Prostate gland (tissue), 2 donors: Measurements from ENCODE around the gene FNDC10. TPM values are rescaled to one million over a fixed set of nuclear protein-coding genes. Genes with fewer than 3 reads are reported as not detected.

Source experiments
- DNase-seq: peaks from one replicate; pipeline ENCODE4 v3.0.0-alpha.2; 2019; ENCODE audit warnings: low spot score
- H3K27ac ChIP-seq, 2 donors: fragments of 200-600 bp; sonication (generic); 2 replicates each; pipeline ENCODE4 v1.5.1; 2017 to 2019
- H3K27me3 ChIP-seq: fragments of 200-600 bp; sonication (generic); replicated peaks from 2 replicates; pipeline ENCODE4 v1.5.1; 2019; ENCODE audit not compliant: insufficient read depth
- H3K36me3 ChIP-seq, 2 donors: fragments of 200-600 bp; sonication (generic); 1 replicate in 1 of 2; 2 replicates in 1 of 2; pipeline versions ENCODE4 v1.5.1 to v1.8.1; 2017 to 2019
- H3K4me1 ChIP-seq: fragments of 200-600 bp; sonication (generic); replicated peaks from 2 replicates; pipeline ENCODE4 v1.5.1; 2019
- H3K4me3 ChIP-seq, 2 donors: fragments of 200-600 bp; sonication (generic); 2 replicates each; pipeline ENCODE4 v1.5.1; 2017 to 2019
- H3K9me3 ChIP-seq: fragments of 200-600 bp; sonication (generic); 2 replicates; pipeline ENCODE4 v1.5.1; 2017
- CTCF ChIP-seq, 4 experiments: fragments of 200-600 bp in 2 of 4; fragments of 450-650 bp in 2 of 4; sonication (generic) in 2 of 4; IDR thresholded peaks; 1 replicate in 3 of 4; 2 replicates in 1 of 4; pipeline ENCODE4 v1.5.1; 2016 to 2019; ENCODE audit warnings: antibody characterized with exemption in 4 of 4, mild to moderate bottlenecking in 2 of 4, moderate library complexity in 2 of 4
- POLR2A ChIP-seq: fragments of 450-650 bp; IDR thresholded peaks from one replicate; pipeline ENCODE4 v1.6.1; 2016; ENCODE audit warnings: antibody characterized with exemption, mild to moderate bottlenecking
- POLR2AphosphoS5 ChIP-seq: sonication (generic); formaldehyde crosslinking; IDR thresholded peaks from one replicate; pipeline ENCODE4 v1.6.1; 2017; ENCODE audit warnings: antibody characterized with exemption
- WGBS: methylation state at CpG from one replicate; pipeline ENCODE4 v1.1.5; 2018; 5-methylcytosine and 5-hydroxymethylcytosine counted together
- intact Hi-C: fragments of 100-400 bp; cut with DNase I; formaldehyde crosslinking; loops from one replicate; pipeline ENCODE4 v1.14.2; 2022
- total RNA-seq, 2 donors: library from RNA; depleted of rRNA; stranded (reverse); fragments of >200 nt; gene quantifications; one replicate each; pipeline ENCODE4 v1.1.0, GENCODE V29; 2016

Gene FNDC10
- total RNA-seq, 2 donors from 2014 or later = 3.5 to 33.3 TPM

DNA sequence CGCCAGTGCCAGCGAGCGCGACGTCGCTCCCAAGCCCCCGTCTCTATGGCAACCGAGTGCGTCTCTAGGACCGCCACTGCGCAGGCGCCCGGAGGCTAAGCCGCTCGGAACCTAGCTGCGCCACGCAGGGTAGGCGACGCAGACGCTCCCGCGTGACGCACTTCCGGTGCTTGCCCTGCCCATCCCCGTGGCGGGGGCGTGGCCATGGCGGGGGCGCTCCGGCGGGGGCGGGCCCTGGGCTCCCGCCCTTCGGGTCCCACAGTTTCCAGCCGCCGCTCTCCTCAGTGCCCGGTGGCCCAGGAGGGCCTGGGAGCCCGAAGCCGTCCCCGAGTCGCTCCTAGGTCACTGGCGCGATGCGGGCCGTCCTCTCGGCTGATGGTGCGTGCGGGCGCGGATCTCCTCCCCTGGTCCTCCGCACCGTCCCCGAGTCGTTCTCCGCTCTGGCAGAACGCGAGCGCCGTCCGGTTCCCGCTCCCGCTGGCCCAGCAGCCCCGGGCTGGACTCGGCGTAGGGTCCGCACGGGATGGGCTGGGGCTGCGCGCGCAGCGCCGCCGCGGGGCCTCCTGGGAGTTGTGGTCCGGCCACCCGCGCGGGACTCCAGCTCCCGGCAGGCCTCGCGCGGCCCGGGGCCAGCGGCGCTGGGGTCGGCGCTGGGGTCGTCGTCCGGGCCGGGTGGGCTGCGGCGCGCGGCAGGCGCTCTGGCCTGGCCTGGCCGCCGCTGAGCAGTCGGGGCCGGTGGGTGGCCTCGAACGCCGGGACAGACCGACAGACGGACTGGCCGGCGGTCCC lies 15.5 kb upstream of the FNDC10 start, which contains the start of gene MIB2:
MIB2 (plus strand) TSS at position 245 of the 789 bp plus-strand sequence. CDS start 7,953 bp downstream, outside the sequence.
- Histone ChIP-seq H3K36me3 (no peaks in the 10 kb centered on the region), H3K4me3 (peak within 1 kb of the TSS; percentile 100), H3K9me3 (no peaks in the 10 kb centered on the region), H3K27ac (peak within 1 kb of the TSS; percentile 100), H3K4me1 (peaks cover 26% of the 10 kb centered on the region), H3K27me3 (no peaks in the 10 kb centered on the region)
- under 1% methylated on average over 58 of the region's 107 CpGs for WGBS
- intact Hi-C loops = loop anchor here (2.0 kb wide), 1 partner anchor 41 kb away; the partner anchor contains the start of gene SSU72
- TF ChIP-seq POLR2A (peak; percentile 52), CTCF (IDR thresholded peaks at IDR 0.05) (peak in 2 of 4 experiments; percentile 4), POLR2AphosphoS5 (peak; percentile 96)
- peak; percentile 95 for DNase-seq

- H3K27me3 ChIP-seq = no peaks in the 10 kb centered on the region
- WGBS = 0% methylated on average over 19 of the region's 23 CpGs
- intact Hi-C loops = loop anchor here (2.0 kb wide), 1 partner anchor 40 kb away; the partner anchor contains the start of gene SSU72
- H3K36me3 ChIP-seq = no peaks in the 10 kb centered on the region
- H3K4me1 ChIP-seq = peaks cover 27% of the 10 kb centered on the region
- H3K27ac ChIP-seq = peak overlapping the region; percentile 100
- no peak for DNase-seq
- TF ChIP-seq POLR2AphosphoS5 (no peak), POLR2A (no peak), CTCF (IDR thresholded peaks at IDR 0.05) (no peak)
- H3K9me3 ChIP-seq = no peaks in the 10 kb centered on the region
- H3K4me3 ChIP-seq = peak overlapping the region; percentile 100
Measured at GRCh38 chr1:1614954-1615255, 15.0 kb upstream of the FNDC10 start.

DNA sequence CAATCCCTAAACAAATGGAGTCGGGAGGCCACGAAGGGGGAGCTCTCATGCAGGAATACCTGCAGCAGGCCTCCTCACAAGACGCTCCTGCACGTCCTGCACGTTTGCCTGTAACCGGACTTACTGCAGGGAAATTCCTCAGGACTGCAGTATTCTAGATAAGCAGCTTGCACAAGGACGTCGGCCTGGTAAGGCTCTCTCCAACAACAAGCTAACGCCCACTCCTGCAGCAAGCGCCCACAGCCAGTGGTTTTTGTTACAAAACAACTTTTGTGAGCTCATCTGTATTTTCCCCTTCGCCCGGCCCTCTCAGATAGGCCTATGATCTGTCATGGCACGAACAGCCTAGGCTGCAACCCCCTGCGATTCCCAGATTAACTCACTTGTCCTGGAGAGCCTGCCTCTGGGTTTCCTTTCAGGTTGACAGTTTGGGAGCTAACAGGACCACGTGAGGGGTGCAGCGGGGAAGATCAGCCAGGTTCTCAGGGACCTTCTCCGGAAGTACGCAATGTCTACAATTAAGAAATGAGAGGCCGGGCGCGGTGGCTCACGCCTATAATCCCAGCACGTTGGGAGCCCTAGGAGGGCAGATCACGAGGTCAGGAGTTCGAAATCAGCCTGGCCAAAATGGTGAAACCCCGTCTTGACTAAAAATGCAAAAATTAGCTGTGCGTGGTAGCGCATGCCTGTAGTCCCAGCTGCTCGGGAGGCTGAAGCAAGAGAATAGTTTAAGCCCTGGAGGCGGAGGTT lies 14.4 kb upstream of the FNDC10 start:
- Histone ChIP-seq H3K9me3 (no peaks in the 10 kb centered on the region), H3K36me3 (no peaks in the 10 kb centered on the region), H3K27me3 (no peaks in the 10 kb centered on the region), H3K4me3 (peak overlapping the region; percentile 100), H3K4me1 (peaks cover 27% of the 10 kb centered on the region), H3K27ac (peak overlapping the region in 1 of 2 donors; percentile 100)
- no peak for DNase-seq
- intact Hi-C loops = loop anchor here (2.0 kb wide), 1 partner anchor 40 kb away; the partner anchor contains the start of gene SSU72
- TF ChIP-seq POLR2A (no peak), POLR2AphosphoS5 (no peak), CTCF (IDR thresholded peaks at IDR 0.05) (no peak)
- 12% methylated on average over 30 of the region's 30 CpGs for WGBS

- TF ChIP-seq POLR2A (no peak), POLR2AphosphoS5 (no peak), CTCF (IDR thresholded peaks at IDR 0.05) (no peak)
- intact Hi-C loops = loop anchor here (2.0 kb wide), 1 partner anchor 39 kb away; the partner anchor contains the start of gene SSU72
- H3K27me3 ChIP-seq = no peaks in the 10 kb centered on the region
- no peak for DNase-seq
- no peaks in the 10 kb centered on the region for H3K36me3 ChIP-seq
- H3K27ac ChIP-seq = peak overlapping the region in 1 of 2 donors; percentile 100
- H3K4me1 ChIP-seq = peaks cover 27% of the 10 kb centered on the region
- no peaks in the 10 kb centered on the region for H3K9me3 ChIP-seq
- 65% methylated on average over 11 of the region's 11 CpGs for WGBS
- H3K4me3 ChIP-seq = peak overlapping the region in 1 of 2 donors; percentile 100
Measured at GRCh38 chr1:1613509-1614082, 13.7 kb upstream of the FNDC10 start.
